ENCODE results near the gene TMEM256. TPM values are rescaled to one million over a fixed set of nuclear protein-coding genes. Genes with fewer than 3 reads are reported as not detected.

The TMEM256 gene
- total RNA-seq, 2 experiments from 2014 or later, result 55.8 to 60.6 TPM

DNA sequence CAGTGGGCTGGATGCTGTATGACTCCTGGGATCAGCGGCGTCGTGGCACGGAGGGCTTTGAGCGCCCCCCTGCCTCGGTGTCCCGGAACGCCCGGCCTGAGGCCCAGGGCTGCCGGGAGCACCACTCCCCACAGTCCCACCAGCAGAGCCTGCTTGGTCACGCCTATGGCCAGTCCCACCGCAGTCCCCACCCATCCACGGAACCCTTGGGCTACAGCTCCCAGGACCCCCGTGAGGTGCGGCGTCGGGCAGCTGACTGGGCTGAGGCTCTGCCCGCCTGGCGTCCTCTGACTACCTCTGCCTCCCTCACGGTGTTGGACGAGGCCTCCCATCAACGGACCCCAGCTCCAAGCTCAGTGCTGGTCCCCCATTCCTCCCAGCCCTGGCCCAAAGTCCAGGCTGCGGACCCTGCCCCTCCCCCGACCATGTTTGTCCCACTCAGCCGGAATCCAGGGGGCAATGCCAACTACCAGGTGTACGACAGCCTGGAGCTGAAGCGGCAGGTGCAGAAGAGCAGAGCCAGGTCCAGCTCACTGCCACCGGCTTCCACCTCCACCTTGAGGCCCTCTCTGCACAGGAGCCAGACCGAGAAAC, 23.1 kb upstream of the TMEM256 start:
- no peak for DNase-seq
- H3K36me3 Mint-ChIP-seq (ENCODE audit: low read depth), result no peaks in the 10 kb centered on the region
- H3K27me3 Mint-ChIP-seq, result no peaks in the 10 kb centered on the region
- ChIA-PET POLR2A (interaction anchor here (1.0 kb wide), 1 partner anchor 13 kb away, joined by 3 read pairs; the partner anchor contains the start of gene FGF11), CTCF (interaction anchor here (1.0 kb wide), 1 partner anchor 70 kb away, joined by 4 read pairs; no protein-coding TSS in a partner anchor)
- no peak overlapping the region for H3K4me3 Mint-ChIP-seq
- no peaks in the 10 kb centered on the region for H3K9me3 Mint-ChIP-seq
- H3K4me1 Mint-ChIP-seq (ENCODE audit: low read depth), result no peaks in the 10 kb centered on the region
- ATAC-seq, result no peak
- TF ChIP-seq, protein P1, sequence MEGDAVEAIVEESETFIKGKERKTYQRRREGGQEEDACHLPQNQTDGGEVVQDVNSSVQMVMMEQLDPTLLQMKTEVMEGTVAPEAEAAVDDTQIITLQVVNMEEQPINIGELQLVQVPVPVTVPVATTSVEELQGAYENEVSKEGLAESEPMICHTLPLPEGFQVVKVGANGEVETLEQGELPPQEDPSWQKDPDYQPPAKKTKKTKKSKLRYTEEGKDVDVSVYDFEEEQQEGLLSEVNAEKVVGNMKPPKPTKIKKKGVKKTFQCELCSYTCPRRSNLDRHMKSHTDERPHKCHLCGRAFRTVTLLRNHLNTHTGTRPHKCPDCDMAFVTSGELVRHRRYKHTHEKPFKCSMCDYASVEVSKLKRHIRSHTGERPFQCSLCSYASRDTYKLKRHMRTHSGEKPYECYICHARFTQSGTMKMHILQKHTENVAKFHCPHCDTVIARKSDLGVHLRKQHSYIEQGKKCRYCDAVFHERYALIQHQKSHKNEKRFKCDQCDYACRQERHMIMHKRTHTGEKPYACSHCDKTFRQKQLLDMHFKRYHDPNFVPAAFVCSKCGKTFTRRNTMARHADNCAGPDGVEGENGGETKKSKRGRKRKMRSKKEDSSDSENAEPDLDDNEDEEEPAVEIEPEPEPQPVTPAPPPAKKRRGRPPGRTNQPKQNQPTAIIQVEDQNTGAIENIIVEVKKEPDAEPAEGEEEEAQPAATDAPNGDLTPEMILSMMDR (IDR thresholded peaks at IDR 0.05), result no peak
- H3K27ac Mint-ChIP-seq, result no peak overlapping the region
- intact Hi-C loops (cut with micrococcal nuclease), result no loop called here

DNA sequence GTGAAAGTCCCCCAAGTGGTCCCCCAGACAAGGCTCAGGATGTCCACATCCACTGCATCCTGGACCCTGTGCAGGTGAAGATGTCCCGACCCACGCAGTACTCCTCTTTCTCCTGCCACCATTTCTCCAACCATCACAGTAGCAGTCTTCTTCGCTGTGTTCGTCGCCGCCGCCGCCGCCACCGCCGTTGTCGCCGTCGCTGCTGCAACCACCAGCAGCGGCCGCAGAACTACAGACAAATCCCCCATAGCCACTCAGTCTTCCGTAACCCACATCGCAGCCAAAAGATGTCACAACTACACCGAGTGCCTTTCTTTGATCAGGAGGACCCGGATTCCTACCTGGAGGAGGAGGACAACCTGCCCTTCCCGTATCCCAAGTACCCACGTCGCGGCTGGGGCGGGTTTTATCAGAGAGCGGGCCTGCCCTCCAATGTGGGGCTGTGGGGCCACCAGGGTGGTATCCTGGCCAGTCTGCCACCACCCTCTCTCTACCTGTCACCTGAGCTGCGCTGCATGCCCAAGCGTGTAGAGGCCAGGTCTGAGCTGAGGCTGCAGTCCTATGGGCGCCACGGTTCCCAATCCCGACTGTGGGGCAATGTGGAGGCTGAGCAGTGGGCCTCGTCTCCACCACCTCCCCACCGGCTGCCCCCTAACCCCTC, 22.4 kb upstream of the TMEM256 start:
- intact Hi-C loops (cut with micrococcal nuclease), result no loop called here

GRCh38 chr17:7425756-7426155, 21.9 kb upstream of the TMEM256 start:
- intact Hi-C loops (cut with micrococcal nuclease), result no loop called here
- Mint-ChIP-seq H3K27me3 (no peaks in the 10 kb centered on the region), H3K36me3 (ENCODE audit: low read depth) (no peaks in the 10 kb centered on the region), H3K4me1 (ENCODE audit: low read depth) (no peaks in the 10 kb centered on the region), H3K4me3 (no peak overlapping the region), H3K27ac (no peak overlapping the region), H3K9me3 (no peaks in the 10 kb centered on the region)
- TF ChIP-seq, protein P1 (IDR thresholded peaks at IDR 0.05), result no peak
- no peak for DNase-seq
- no peak for ATAC-seq
- CTCF ChIA-PET, result interaction anchor here (1.5 kb wide), 1 partner anchor 11 kb away, joined by 5 read pairs; no protein-coding TSS in a partner anchor
- POLR2A ChIA-PET, result interaction anchor here (0.6 kb wide), 1 partner anchor 14 kb away, joined by 3 read pairs; no protein-coding TSS in a partner anchor

More for the DNA sequence above, 22.4 kb upstream of the TMEM256 start:
- no peak overlapping the region for H3K4me3 Mint-ChIP-seq
- DNase-seq, result no peak
- no peak overlapping the region for H3K27ac Mint-ChIP-seq
- ChIA-PET CTCF (interaction anchor here (1.0 kb wide), 1 partner anchor 69 kb away, joined by 4 read pairs; no protein-coding TSS in a partner anchor), POLR2A (interaction anchor here (1.0 kb wide), 1 partner anchor 13 kb away, joined by 3 read pairs; the partner anchor contains the start of gene FGF11)
- no peaks in the 10 kb centered on the region for H3K36me3 Mint-ChIP-seq (ENCODE audit: low read depth)
- H3K27me3 Mint-ChIP-seq, result no peaks in the 10 kb centered on the region
- H3K4me1 Mint-ChIP-seq (ENCODE audit: low read depth), result no peaks in the 10 kb centered on the region
- H3K9me3 Mint-ChIP-seq, result no peaks in the 10 kb centered on the region
- no peak for ATAC-seq
- TF ChIP-seq, protein P1 (IDR thresholded peaks at IDR 0.05), result no peak

DNA sequence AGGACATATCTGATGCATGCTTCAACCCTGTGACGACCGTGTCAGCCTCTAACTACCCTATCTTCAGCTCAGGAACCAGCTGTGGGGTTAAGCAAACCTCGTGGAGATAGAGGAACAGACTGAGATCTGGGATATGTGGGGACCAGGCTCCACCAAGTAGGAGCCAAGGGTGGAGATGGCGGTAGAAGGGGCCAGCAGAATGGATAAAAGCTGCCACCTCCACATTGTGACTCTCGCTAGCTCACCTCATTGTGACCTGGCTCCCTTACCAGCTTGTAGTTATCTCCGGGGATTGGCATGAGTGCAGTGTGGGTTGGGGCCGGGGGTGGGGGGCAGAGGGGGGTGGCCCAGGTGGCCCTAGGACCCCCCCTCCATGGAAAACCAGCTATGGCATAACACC, 21.4 kb upstream of the TMEM256 start, which contains the start of gene SPEM2:
Gene SPEM2 (plus strand): TSS at position 301 of the 400 bp plus-strand sequence. CDS start 73 bp downstream, at position 374.
- ATAC-seq (no peak), DNase-seq (no peak)
- H3K4me1 Mint-ChIP-seq (ENCODE audit: low read depth), result no peaks in the 10 kb centered on the region
- H3K4me3 Mint-ChIP-seq, result no peak within 1 kb of the TSS
- no peaks in the 10 kb centered on the region for H3K27me3 Mint-ChIP-seq
- H3K36me3 Mint-ChIP-seq (ENCODE audit: low read depth), result no peaks in the 10 kb centered on the region
- H3K9me3 Mint-ChIP-seq, result no peaks in the 10 kb centered on the region
- intact Hi-C loops (cut with micrococcal nuclease), result no loop called here
- CTCF ChIA-PET, result interaction anchor here (1.5 kb wide), 1 partner anchor 11 kb away, joined by 5 read pairs; no protein-coding TSS in a partner anchor
- POLR2A ChIA-PET, result interaction anchor here (0.6 to 1.2 kb wide), 2 partner anchors 14 to 16 kb away, joined by 3 to 4 read pairs; no protein-coding TSS in a partner anchor
- TF ChIP-seq, protein P1 (IDR thresholded peaks at IDR 0.05), result no peak
- H3K27ac Mint-ChIP-seq, result no peak within 1 kb of the TSS
